Left forelimb (tissue), 1 donor: Measurements from ENCODE around the gene BEGAIN.

Experiments used
- DNase-seq: peaks from one replicate; pipeline ENCODE4 v3.0.0-alpha.2; 2018; ENCODE audit warnings: low spot score

The BEGAIN gene

DNA sequence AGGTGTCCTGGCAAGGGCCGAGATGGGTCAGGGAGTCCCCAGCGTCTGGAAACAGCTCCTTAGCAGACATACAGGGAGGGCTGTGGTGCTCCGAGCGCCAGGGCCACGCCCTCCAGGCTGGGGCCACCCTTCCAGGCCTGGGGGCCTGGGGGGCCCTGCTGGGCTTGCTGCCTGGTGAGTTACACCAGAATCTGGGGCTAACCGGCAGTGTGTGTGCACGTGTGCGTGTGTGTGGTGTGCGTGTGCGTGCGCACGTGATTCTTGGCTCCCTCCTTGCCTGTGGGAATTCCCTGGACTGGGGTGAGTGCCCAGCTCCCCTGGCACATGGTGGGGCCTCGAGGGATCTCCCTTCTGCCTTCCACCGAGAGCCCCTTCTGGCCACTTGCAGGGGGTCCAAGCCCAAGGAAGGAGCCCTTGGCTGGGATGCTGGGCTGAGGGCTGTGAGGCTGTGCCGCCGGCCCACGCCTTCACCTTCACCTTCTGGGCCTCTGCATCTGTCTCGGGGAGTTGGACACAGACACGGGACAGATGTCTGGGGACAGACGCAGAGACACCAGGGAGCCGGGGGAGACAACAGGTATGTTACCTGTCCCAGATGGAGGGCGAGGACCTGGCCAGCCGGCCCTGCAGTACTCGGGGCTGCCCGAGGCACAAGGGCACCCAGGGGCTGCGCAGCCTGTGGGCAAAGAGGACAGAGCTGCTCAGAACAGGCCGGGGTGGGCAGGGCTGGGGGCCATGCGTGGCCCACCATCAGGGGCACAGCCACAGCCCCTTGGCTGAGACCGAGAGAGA, 37.2 kb downstream of the BEGAIN start:
- no peak for DNase-seq

DNA sequence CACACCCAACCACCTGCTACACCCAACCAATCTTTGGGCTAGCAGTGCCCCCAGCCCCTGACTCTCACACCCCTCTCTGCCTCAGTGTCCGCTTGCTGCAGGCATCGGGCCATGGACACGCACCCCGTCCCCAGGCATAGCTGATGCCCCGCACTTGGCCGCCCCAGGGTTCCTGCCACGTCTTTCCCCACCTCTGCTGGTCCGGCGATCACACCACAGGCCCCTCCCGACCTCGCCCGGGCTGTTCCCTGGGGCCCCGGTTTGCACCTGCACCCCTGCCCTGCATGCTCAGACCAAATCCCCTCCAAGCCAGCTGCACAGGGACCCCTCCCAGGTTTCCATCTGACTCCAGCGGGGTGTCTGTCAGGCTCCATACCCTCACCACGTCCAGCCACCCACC, 38.3 kb downstream of the BEGAIN start:
- DNase-seq: no peak

DNA sequence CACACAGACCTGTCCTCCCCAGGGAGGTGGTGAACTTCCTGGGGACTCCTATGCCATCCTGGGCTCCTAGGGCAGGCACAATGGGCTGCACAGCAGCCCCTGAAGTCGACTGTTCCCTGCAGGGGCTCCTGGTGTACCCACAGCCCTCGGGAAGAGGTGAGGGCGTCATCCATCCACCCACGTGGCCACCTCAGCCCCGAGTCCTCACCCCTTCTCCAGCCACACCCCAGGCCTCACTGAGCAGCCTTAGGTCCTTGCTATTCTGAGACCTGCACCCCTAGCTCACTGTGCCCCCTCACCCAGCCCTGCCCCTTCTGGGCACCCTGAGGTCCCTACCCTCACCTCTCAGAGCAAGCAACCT, 38.9 kb downstream of the BEGAIN start:
- DNase-seq: no peak

DNA sequence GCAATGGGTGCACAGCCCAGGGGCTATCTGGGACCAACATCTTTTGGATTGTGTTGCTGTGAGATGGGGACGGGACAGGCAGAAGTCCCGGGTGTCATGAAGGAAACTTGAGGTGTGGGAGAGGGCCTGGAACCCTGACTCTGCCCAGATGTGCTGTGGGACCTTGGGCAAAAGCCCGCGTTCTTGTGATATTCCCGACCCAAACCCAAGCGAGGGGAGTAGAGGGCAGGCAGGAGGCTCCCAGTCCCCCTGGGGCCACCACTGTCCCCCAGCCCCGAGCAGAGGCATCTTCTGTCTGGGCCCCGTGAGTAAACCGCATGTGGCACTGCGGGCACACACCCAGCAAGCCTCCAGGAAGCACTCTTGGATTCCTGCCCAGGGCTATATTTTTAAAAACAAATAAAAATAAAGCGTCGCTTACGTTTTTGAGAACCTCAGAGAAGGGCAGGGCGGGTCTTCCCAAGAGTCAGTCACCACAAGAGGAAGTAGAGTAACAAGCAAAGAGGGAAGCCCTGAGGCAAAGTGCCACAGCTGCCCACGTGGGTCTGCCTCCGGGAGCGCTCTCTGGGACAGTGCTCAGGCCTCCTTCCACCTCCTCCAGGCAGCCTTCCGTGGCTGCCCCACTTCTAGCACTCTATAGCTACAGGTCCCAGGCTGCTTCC, 39.5 kb downstream of the BEGAIN start:
- DNase-seq: no peak

DNA sequence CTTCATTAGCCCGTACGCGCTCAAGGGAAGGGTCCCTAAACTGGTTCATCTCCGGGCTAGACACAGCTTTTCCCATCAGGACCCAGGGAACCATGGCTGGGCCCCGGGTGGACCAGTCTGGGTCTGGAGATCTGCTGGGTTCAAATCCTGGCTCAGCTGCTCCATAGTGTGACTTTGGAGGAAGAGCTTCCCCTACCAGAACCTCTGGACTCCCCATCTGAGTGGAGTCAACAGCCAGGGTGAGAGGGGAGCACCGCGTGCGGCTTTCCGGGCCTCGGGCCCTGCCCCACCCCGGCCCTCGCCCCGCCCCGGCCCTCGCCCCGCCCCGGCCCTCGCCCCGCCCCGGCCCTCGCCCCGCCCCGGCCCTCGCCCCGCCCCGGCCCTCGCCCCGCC, 41.2 kb downstream of the BEGAIN start:
- DNase-seq: no peak

DNA sequence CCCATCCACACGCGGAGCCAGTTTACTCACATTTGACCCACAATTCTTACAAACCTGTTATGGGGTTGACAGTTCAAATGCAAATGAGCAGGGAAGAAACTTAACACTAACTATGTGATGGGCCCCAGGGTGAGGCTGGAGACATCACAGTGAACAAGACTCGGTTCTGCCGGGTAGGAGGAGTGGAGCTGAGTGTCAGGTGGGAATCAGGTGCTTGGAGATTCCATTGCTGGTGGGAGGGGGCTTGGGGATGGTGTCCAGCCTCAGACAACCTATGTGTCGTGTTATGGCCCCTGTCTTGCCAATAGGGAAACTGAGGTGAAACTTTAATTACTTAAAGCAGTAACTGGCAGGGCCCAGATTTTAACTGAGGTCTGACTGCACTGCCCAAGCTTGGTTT, 41.9 kb downstream of the BEGAIN start:
- no peak for DNase-seq

DNA sequence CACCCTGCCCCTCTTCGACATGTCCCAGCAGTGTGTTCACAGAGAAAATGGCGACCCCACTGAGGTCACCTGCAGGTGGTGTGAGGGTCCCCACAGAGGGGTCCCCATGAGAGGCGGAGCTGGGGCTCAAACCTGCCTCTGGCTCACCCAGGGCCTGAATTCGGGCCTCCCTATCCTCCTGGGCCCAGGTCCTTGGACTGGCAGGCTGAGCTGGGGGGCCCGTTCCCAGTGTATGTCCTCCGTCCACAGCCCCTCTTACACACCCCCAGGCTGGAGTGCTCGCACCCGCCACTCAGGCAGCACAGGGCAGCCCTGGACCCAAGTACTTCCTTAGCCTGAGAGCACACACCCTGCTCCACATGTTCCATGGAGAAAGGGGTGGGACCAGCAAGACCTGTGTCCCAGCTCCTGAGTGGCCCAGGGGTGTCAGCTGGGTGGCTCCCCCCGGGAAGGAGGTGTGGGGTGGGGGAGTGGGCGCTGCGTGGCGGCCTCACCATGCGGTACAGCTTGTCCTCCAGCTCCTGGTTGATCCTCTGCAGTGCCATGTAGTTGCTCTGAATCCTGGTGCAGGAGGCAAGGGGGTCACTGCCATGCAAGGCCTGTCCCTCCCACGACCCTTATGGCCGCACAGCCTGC, 42.6 kb downstream of the BEGAIN start:
- DNase-seq: no peak

DNA sequence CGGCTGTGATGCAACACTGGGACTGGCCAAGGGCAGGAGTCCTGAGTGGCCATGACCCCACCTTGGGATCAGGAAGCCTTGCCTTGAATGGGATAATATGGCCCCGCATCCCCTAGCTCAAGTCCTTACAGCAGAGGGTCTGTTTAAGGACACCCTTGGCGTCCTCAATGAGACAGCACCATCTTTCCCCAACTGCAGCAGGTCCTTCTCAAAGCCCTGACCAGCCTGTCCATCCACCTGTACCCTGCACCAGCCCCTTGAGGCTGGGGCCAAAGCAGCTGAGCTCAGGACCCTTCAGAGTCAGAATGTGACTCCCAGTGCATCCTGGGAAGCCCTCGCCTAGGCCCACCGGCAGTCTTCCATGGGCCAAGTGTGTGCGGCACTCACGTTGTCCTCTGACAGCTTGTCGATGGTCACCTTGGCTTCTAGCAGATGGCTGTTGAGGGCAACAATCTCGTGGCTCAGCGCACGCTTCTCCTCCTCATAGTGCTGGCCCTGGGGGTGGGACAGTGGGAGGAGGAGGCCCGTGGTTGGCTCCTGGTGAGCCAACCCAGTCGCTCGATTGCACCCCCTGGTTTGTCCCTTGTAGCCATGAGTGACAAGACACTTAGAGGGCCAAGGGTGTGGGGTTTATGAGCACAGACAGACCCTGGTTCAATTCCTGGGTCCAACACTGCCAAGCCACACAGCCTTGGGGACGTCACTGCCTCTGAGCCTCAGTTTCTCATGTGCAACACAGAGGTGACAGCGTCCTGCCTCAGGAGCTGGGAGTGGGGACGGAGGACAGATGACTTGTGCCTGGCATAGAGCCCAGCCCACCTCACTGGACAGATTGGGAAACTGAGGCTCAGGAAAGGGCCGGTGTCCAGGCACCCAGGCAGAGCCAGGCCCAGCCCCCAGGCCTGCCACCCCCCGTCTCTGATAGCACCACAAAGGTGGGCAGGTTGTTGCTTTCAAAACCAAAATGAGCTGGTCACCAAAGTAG, 43.5 kb downstream of the BEGAIN start:
- no peak for DNase-seq

DNA sequence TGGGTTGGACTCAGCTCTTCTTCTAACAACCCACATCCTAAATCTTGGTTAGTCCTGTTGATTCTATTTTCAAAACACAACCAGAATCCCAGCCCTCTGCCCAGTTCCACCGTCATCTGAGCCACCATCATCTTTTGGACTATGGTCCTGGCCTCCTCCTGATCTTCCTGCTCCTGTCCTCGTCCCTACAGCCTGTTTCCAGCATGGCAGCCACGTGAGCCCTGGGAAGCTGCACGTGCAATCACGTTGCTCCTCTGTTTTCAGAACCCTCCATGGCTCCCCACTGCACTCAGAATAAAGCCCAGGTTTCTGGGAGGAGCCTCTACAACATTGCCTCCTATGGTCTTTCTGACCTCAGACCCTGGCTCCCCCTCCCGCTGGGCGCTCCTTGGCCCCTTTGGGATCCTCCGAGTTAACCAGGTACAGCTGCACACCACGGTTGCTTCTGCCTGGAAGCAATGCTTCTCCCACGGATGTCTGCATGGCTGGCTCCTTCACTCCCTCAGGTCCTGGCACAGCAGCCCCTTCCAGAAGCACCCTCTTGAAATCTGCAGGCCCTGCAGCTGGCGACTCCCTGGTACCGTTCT, 44.5 kb downstream of the BEGAIN start:
- DNase-seq: no peak

DNA sequence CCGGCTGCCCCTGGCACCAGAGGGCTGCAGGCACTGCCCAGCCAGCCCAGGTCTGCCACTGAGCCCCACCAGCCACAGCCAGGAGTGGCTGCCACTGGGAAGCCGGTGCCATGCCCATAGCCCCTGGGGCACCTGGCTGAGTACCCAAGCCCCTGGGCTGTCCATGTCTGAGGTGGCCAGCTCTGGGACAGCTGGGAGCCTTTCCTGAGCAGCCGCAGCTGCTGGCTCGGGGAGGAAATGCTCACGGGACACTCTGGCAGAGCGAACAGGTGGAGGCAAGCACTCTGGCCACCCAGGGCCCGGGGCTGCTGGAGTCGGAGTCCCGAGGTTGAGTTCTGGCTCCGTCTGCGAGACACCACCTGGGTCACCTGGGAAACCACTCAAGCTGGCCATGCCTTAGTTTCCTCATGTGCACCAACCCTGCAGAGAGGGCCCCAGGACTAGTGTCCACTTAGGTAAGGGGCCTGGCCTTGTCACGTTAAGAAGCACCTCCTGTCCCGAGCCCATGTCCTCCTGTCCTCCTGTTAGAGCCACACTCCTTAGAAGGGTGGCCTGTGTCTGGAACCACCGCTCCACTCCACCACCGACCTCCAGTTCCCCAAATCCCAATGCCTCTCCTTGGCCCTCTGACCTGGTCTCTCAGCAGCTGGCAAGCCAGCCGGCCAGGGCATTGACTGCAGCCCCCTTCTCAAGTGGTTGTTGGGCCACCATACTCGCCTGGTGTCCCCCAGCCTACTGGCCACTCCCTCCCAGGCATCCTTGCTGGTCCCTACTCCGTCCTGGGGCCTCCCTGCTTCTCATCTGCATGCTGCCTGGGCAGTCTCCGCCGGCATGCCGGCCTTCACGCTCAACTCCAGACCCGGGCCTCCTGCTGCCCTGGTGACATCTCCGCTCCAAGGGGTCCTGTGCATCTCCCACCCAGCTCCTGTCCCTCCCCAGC, 45.3 kb downstream of the BEGAIN start:
- no peak for DNase-seq

DNA sequence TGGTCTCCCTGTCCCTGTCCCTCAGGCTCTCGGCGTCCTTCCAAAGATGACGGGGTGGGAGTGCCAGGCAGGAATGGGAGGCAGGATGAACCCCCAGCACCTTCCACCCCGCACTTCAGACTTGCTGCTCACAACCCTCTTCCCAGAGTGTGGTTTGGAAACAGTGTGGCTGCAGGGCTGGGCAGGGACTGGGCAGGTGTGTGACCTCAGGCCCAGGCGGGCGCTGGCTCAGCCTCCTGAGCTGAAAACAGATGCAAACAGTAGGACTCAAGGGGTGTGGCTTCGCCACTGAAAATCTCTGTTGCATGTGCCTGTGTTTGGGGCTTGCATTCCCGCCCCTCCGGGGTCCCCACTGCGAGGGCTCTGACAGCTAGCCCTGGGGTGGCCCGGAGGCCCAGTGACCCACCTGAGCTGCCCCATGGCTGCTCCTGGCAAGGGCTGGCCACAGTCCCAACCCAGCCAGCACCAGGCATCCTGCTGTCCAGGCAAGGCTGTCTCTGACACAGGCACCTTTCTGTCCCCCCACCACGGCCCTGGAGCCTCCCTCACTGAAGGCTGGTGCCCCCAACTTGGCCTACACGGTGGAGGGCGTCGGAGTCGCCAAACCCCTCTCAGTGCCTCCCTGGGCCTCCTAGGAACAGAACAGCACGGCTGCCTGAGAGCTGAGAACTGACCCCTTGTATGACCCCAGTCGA, 46.1 kb downstream of the BEGAIN start:
- DNase-seq: no peak

DNA sequence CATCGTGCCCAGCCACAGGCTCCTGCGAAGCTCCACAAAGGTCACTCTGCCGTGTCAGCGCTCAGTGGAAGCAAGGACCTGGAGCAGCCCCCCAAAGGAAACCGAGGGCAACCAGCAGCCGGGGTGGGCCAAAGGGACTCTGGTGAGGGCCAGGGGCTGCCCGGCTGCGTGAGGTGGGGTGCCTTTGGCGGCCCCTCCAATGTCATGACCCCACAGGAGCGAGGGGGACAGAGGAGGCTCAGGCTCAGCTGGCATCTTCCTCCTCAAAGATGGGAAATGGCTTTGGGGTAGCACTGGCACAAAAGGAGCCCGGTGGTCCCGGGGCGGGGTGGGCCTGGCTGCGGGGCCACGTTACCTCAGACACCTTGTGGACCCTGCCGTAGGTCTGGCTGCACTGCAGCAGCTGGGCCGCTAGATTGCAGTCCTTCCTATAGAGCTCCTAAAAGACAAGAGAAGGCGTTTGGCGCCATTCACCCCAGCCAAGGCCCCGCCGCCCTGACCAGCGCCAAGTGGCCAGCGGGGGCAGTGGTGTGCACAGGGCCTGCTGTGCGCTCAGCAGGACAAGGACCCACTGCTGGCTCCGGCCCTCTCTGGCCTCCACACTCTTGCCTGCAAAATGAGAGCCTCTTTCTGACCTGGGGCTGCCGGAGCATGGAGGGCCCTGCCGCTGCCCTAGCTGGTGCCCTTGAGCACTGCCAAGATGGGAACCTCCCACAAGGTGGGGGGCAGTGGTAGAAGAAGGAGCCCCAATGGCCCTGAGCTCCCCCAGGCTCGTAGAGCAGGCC, 46.9 kb downstream of the BEGAIN start:
- DNase-seq: no peak

DNA sequence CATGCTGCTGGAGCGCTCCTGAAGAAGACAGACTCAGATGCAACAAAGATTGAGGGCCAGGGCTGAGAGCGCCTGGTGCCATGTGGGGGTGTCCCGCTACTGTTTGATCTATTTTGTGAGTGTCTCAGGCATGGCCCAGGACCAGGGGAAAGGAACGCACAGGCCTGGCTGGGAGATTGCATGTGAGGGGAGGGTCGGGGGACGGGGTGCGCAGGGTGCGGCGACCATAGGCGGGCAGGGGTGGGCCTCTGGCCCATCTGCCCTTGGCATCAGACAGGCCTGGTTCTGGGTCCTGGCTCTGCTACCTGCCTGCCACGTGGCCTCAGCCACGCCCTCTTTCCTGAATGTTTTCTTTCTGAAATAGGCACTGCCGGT, 47.5 kb downstream of the BEGAIN start:
- peak; percentile 50 for DNase-seq

DNA sequence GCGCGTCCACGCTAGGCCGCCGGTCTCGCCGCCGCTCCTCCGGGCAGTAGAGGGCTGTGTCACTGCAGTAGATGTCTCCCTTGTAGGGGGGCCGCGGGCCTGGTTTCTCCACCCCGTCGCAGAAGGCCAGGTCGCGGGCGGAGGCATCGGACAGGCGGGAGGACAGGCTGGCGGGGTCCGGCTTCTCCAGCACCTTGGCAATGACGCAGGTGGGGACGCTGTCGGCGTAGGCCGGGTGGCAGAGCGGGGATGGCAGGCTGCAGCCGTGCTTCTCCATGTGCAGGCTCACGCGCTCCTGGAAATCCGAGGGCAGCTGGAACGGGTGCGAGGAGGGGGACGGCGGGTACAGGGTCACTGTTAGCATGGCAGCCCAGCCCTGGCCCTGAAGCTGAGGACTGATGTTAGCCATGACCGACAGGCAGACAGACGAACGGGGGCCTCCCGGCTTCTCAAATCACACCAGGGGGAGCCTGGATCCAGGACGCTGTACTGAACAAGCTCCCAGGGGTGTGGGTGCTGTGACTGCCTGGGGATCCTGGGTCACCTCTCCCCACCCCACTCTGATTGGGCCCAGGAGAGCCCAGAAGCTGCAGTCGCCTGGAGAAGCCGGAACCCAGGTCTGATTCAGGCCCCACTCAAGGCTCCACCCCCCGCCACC, 48.1 kb downstream of the BEGAIN start:
- DNase-seq: peak; percentile 61

DNA sequence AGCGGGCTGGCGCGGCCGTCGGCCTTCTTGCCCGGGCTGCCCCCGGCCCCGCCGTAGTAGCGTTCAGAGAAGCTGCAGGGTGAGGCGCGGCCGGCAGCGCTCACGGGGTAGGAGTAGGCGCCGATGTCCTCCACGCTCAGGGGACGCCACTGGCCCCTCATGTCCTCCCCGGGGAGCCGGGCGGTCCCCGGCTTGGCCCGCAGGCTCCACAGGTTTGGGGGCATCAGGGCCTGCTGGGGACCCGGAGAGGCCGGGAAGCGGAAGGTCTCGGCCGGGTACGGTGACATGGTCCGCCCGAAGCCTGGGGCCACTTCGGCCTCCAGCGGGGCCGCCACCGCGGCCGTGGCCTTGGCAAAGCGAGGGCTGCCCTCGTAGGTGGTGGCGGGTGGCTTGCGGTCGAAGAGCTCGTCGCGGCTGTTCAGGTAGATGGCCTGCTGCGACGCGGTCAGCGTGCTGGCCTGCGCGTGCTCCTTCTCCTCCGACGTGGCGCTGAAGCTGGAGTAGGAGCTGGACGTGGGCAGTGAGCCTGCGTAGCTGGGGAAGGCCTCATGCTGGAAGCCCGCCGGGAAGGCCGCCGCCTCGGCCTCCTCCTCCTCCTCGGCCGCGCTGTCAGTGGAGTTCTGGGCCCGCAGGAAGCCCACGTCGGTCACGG, 48.7 kb downstream of the BEGAIN start:
- DNase-seq: peak; percentile 57

DNA sequence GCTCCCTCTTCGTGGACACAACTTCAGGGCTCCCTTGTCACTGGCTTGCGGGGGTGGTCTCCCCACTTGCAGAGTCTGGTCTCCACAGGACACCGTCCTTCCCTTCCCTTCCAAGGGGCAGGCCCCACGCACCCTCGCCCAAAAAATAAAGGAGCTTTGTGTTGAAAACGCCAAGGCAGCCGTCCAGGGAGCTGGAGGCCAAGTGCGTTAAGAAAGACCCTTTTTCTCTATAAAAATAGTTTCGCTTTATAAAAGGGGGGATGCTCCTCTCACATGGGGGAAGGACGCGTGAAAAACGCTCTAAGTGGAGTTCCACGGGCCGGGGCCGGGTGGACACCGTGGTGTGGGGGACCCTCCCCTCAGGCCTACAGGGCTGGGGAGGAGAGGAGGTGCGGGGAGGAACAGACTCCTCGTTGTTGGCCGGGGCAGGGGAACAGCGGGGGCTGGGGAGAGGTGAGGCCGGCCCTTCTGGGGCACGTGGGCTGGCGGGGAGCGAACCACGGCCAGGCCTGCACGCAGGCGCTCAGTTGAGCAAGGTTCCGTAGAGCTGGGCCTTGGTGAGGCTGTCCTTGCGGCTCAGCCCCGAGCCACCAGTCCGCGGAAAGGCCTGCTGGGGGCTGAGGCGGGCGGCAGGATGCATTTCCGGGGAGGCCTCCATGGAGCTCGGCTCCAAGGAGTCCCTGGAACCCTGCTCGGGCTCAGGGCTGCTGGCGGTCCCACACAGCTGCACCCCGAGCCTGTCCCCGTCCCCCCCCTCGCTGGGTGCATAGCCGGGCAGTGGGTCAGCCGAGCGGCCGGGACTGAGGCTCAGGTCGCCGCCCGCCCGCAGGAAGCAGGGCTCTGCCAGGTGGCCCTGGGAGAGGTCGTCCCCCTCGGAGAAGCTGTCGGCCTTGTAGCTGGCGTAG, 49.5 kb downstream of the BEGAIN start:
- peak; percentile 62 for DNase-seq
